ENCODE measurements around the gene PDLIM4.

Gene PDLIM4

DNA sequence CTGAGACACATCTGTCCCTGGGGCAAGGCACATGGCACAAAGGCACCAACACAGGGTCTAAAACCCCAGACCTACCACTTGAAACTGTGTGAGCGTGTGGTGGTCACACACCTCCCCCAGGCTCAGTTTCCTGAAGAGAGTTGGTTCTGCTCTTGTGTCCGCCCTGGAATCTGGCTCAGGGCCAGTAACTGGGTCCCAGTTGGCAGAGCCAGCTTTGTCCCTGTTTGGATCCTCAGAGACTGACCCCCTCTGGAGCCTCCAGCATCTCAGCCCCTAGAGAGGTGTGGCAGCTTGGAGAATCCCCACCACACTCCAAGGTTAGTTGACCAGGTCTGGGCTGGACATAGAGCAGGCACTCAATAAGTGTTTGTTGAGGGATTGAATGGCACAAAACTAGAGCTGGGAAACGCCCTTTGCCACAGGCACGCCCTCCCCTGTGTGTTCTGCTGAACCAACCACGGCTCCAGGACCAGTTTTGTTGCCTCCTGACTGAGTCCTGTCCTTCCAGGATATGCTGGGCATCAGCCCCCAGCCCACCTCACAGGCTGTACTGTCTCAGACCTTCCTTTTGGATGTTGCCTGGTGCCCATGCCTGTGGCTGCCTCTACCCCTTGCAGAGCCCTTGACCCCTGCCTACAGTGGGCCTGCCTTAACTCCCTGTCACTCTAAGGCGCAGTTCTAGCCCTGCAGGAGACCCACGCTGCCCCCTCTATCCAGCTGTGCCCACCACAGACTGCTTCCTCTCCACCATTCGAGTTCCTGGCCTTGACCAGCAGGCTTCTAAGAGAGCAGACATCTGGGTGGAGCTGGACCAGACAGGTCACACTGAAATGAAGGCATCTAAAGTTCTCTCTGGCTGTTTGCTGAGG, 3.8 kb upstream of the PDLIM4 start:
- DNase-seq (ENCODE audit: low spot score): no peak

DNA sequence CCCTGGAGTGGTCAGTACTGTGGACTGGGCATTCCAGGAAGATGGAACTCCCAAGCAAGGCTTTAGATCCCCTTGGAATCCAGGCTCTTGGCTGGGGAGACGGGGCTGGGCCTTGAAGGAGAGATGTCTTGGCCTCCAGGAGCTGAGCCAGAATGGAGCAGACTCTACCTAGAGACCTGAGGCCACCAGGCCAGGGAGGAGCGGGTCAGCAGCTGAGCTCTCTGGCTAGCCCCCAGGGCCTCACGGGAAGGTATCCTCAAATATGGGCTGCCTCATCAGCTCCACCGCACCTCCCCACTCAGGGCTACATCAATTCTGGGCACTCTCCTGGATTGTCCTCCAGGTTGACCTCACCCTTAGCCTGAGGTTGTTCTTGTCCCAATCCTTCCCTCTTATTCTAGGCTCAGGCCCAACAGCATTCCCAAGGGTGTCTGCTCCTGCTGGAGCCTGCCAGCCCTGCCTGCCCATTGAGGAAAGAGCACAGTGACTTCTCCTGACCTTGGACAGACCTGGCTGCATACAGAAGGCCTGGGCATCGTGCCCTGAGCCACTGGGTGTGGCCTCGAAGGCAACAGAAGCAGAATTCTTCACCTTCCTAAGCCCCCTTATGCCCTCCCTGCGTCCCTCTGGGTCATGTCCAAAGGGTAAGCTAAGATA, 3.0 kb upstream of the PDLIM4 start:
- no peak for DNase-seq (ENCODE audit: low spot score)

DNA sequence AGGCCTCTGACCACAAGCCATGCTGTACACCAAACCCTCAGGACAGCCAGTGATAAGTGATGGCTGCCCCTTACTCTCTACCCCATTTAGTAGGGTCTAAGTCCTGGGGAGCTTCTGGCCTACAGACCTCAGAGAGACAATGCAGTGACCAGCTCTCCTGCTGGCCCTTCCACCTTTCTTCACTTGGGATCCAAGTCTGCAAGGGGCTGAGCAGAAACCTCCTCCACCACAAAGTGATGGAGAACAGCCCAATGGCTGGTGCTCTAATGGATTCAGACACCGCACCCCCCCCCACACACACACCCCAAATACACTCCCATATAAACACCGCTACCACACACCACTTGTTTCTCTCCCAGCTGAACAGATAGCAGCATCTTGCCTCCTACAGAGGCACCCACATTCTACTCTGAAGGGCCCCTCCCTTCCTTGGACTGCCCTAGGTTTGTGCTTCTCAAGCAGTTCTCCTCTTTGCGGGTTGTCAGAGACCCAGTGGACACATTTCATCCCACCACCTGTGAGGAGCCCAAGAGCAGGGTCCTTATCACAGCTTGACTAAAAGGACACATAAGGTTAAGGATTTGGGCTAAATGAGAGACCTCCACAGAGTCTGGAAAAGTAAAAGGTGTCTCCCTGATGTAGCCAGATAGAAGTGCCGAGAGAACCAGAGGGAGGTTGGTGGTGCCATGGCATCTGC, 1.3 kb upstream of the PDLIM4 start:
- no peak for DNase-seq (ENCODE audit: low spot score)

DNA sequence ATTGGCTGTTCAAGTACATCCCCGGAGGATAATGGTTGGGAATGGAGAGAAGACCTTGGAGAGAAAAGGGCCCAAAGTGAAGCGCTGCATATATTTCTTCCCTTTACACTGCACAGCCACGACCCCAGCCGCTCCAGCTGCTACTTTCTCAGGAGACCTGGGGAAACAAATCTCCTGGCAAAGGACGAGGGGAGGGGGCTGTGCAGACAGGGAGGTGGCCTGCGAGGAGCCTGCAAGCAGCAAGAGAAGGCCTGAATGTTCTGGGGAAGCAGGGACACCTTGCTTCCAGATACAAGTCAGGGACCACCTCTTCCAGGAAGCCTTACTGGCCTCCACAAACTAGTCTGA, 739 bp upstream of the PDLIM4 start:
- no peak for DNase-seq (ENCODE audit: low spot score)

DNA sequence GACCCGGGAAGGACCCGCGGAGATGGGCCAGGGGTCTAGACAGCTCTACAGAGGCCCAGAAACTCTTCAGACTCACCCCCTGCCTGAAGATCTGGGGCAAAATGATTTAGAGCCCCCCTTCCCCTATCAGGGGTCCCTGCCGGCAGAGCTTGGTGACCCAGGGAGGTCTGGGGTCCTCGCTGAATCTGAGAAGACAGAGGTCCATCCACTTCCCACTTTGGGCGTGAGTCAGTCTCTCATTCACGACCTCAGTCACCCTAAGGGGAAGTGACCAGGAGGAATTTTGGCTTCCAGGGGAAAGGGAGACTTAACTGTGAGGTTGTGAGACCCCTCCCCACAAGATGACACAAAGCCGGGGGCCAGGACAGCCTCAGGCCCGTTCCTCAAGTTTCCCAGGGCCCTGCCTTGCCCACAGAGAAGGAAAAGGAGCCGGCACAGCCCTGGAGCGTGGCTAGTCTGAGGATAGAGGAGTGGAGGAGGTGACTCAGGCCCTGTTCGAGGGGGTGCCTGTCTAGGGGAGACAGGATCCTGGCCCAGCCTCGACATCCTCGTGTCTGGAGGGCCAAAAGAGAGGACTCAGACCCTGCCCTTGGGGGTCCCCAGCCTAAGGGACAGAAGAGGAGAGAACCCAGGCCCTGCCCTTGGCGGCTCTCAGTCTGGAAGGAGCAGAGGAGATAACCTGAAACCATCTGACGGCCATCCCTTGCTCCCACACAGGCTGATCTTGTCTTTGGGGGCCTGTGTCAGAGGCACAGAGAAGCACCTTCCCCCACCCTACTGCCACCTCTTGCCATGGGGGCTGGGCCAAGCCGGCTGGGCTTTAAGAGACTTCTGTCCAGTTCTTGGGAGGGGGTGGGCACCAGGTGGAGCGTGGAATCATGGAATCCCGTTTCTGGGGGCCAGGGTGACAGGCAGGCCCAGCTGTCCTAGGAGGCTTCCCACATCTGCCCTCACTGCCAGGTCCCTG, 889 bp downstream of the PDLIM4 start:
- DNase-seq (ENCODE audit: low spot score): no peak

DNA sequence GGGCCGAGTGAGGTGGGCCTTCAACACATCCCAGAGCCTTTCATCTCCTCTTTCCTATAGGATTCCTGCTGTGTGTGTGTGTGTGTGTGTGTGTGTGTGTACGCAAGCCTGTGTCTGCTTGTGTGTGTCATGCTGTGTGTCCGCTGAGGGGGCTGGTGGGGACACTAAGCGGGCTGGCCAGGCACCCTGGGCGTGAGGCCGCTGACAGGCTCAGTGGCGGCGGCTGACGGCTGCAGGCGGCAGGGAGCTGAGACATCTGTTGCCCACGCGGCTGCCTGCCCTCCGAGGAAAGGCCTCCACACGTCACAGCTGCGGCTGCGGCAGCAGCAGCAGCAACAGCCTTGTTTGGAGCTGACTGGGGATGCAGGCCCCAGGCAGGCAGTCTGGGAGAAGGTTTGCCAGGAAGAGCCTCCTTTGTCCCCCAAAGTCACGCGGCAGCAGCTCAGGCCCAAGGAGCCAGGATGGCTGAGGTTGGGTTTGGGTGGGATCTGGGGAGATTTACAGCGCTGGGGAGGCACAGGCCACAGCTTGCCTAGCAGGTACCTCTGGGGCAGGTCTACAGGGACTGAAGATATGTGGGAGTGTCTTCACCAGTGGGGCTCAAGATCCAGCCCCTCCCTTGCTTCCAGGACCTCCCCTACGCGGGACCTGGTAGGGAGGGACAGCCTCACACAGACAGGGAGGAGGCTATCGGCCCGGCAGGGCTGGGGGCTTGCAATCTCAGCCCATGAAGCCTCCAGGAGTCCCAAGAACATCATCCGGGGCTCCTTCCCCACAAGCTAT, 1.8 kb downstream of the PDLIM4 start:
- DNase-seq (ENCODE audit: low spot score): no peak

DNA sequence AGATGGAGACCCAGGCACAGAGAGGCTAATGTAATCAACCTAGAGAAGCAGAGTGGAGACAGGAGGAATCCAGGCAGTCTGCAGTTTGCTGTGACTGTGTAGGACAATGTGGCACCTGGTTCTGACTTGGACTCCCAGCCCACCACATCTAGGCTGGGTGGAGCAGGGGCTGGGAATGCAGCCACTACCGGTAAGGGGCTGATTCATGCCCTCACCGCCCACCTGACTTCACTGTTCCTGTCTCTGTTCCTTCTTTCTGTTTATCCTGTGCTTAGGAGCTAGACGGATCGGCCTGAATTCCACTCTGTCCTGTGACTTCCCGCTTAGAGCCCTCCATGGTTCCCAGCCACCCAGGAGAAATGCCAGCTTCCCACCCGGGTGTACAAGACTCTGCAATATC, 2.6 kb downstream of the PDLIM4 start:
- DNase-seq (ENCODE audit: low spot score): no peak

DNA sequence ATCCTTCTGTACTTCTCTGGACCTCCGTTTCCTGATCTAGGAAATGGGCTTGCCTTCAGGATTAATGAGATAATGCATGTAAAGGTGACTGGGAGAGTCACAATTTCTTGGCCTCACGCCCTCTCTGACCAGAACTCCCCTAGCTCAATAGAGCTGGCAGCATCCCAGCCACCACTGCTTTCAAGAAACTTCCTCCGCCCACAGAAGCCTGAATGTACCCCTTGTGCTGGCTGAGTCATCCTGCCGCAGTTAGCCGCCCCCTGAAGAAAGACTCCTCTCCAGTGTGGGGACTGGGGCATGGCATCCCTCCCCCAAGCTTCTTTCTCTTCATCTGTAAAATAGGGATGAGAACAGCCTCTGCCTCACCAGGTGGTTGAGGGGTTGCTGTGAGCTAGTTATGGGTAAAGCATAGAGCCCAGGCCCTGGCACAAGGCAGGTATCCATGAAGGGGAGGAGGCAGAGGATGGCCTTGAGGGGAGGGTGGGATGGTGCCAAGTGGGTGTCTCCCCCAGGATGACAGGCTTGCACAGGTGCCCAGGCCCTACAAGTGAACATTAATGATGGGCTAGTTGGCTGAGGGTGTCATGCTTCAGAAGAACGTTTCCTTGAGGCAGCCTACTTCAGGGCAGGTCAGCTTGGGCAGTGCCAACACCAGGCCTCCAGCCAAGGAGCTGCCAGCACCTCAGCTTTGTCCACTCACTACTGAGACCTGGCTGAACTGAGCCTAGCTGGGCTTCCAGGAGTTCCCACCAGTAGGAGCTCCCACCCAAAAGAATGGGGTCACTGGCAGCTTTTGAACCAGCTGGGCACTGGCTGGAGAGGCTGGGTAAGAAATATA, 3.4 kb downstream of the PDLIM4 start:
- DNase-seq (ENCODE audit: low spot score): no peak

DNA sequence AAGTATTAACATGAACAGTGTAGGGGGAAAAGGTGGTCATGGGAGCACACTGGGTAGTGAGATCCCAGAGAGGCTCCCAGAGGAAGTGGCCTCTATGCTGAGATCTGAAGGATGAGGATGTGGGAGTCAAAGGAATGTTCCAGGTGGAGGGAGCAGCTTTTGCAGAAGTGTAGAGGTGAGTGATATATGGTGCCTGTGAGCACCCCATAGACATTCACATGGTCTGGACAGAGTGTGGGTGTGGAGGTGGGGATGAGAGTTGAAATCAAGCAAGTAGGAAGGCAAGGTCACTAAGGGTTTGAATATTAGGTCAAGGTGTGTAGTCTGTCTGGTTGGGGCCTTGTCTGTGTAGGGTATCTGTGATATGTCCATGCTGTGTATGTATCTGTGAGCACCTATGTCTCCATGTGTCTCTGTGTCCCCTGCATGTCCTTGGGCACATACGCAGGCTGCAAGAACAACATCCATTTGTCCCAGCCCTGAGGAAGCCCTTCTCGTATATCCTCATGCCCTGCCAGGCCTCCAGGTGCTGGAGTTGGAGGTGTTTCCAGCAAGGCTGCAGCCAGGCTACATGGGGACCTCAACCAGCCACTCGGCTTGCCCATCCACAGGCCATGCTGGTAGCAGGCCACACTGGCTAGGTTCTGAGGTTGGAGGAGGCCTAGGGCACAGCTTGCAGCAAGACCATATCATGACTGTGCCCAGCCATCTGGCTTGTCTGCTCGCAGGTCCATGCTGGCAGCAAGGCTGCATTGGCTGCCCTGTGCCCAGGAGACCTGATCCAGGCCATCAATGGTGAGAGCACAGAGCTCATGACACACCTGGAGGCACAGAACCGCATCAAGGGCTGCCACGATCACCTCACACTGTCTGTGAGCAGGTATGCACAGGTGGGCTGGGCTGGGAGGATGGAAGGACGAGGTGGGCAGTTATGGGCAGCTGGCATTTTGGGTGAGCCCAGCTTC, 4.7 kb downstream of the PDLIM4 start:
- DNase-seq (ENCODE audit: low spot score): no peak

DNA sequence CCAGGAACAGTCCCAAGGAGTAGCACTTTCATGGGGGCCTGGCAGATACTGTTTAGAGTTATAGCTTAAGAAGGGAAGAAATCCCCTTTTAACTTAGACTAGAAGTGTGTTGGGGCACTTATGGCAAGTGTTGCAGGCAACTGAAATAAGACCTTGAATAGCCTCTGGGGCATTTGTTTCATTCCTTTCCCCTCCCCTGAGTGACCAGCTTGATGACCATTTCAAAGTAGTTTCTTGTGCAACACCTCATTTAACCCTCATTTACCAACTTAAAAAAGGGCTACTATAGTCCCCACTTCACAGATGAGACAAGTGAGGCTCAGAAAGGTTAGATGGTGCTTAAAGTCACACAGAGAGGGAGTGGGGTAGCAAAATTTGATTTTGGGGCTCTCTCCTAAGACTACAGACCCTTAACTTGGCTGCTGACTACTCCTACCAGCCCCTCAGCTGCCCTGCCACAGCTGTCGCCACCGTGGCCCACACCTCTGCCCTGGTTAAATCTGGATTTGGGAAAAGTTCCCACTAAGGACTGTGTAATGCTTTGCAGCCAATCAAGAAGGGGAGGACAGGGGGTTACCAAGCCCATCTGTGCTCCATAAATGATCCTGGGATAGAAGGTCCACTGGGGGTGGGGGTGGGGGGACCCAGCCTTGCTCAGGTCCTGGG, 5.5 kb downstream of the PDLIM4 start:
- DNase-seq (ENCODE audit: low spot score): no peak

DNA sequence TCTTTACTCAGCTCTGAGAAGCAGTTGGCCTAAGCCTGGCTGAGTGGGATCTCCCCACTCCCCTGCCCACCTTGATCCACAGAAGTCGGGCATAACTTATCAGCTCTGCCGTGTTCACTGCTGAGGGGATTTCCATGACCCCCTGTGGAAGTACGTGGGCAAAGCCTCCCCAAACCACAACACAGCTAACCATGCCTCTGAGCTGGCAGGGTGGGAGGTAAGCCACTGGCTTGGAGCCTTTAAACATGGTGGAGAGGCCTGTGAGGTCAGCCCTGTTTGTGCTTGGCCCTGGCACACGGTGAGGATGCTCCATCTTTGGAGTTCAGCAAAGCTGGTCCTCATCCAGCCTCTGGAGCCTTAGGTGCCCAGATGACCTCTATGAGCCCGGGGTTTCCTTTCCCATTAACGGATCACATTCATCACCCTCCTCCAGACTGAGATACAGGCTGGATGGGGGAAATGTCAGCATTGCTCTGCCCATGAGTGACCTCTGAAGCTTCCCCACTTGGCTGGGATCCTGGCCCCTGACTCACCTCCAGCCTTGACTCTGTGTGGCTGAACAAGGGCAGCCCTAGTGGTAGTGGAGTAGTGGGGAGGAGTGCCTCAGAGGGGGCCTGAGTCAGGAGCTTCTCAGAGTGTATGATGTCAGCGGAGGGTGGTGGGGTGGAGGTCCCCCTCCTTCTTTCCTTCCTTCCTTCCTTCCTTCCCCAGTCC, 6.2 kb downstream of the PDLIM4 start:
- DNase-seq (ENCODE audit: low spot score): no peak

DNA sequence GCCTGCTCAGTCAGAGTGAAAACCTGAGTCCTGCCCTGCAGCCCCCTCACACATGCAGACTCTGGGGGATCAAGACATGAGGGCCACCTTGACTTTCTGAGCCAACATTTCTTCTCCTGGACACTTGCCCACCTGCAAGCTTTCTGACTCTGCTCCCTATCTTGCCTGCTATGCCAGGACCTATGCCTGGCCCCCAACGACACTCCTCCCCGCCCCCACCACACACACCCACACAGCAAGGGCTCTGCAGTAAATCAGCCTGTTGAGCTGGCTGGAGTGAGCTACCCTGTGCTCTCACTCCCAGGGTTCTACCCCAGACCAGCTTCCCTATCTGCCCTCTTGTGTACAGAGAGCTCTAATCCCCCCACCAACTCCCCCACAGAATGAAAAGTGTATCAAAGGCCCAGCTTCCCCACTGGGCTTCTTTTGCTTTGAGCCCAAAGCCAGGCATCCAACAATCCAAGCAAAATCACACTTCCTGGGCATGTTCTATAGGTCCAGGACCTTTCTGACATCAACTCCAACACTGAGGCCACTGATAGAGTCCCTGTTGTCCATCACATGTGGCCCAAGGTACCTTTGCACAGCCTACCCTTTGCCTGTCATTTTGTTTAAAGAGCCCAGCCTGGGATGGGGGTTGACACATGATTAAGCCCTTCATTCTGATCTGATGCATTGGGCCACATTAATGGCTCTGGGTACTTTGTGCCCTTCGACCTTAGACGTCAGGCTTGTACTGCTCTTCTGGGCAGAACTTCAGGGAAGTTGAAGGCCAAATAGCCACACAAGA, 7.2 kb downstream of the PDLIM4 start:
- no peak for DNase-seq (ENCODE audit: low spot score)

DNA sequence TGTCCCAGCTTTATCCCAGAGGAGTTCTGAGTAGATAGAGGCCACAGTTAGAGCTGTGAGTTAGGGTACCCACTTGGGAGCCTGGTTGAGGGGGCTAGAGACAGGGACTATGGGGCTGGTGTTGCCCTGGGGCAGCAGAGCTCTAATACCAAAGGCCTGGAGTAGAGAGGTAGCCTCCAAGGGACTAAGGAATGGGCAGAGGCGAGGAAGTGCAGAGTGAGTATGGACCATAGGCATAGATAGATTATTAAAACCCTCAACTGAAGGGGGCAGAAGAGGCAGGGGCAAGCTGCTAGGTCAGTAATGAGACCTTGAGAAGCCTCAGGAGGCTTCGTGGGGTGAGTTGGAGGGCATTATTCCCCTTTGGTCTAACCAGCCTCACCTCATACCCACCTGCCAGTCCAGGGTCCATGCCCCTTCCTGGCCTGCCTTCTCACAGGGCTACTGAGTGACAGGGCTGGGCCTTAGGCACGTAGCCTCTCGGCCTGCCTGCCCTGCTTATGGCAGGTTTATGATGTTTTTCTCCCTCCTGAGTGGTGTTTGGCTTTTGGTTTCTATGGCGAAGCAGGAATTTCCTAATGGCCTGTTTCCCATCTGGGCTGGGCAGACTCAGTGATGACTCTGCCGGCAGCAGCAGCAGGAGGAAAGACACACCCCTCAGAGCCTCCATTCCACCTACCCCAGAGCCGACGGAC, 8.0 kb downstream of the PDLIM4 start:
- no peak for DNase-seq (ENCODE audit: low spot score)

DNA sequence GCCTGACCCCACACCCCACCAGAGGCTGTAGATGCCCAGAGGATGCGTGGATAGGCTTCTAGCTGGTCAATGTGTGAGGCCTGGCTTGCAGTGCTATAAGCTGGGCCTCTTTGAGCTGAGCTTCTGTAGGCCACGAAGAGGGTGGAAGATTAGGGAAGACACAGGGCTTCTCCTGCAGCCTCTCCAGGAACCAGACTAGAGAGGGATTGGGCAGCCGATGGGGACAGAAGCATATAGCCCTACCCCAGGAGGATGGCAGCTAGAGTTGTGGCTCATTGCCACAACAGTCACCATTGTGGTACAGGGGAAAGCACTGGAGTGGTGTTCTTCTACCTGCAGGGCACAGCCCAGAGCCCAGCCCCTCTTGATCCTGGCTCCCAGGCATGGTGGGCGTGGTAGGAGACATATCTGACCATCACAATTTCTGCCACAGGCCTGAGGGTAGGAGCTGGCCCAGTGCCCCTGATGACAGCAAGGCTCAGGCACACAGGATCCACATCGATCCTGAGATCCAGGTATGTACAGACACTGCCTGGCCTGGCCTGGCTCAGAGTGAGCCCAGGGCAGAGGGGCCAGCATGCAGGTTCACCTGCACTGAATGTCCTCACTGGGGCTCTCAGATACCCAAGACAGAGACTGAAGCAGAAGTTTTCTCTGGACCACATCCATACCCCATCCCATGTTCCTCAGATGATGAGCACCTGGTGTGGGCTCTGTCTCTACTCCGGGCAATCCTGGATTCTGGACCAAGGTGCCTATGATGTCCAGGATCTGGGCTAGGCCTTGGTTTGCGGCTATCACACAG, 8.7 kb downstream of the PDLIM4 start:
- no peak for DNase-seq (ENCODE audit: low spot score)

DNA sequence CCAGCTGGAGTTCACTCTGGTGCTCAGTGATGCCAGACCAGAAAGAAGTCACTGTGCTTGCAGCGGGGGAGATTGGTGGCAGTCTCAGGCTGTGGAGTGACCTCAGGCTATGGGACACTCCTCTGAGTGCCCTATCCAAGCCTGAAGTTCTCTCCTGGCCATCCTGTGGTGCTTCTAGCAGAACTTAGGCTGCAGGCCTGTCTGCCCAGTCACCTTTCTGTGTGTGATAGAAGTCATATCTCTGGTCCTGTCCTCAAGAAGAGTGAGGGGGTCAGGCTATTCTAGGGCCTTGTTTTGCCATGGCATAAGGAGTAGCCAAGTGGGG, 9.3 kb downstream of the PDLIM4 start:
- no peak for DNase-seq (ENCODE audit: low spot score)
